ENCODE data around the gene PARD6G. TPM values are rescaled to one million over a fixed set of nuclear protein-coding genes. Genes with fewer than 3 reads are reported as not detected.

The PARD6G gene
- total RNA-seq, 1 donor from 2014 or later = 29.6 TPM

DNA sequence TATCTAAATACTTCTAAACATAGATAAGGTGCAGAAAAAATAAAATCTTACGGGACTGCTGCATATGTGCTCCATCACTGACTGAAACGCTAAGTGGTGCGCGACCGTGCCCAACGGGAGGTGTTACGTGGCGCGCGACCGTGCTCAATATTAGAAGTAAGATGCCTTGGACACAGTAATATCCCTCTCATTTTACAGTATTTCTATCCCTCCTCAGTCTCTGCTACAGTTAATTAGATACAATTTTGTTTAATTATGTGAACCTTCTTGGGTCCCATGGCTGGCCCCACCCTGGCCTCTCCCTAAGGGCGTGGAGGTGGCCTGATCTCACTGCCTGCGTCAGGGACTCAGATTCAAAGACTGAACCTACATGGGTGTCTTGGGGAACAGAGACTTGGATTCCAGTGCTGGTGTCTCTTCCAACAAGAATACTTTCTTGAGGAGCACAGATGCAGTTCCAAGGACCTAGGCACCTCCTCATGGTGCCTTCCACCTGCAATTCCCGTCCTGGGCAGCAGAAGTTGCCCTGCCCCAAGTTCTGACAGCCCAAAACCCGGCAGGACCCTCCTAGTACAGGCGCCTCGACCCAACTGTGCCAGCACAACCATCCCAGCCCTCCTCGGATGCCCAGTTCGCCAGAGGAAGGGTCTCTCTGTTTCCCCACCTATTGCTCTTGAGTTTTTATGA lies 59.2 kb downstream of the PARD6G start:
- H3K4me1 Mint-ChIP-seq (ENCODE audit: low read depth, unreplicated experiment) = peaks cover 5% of the 10 kb centered on the region
- Histone ChIP-seq H4K20me1 (ENCODE audit: insufficient read depth, low read length) (peaks cover 12% of the 10 kb centered on the region), H3K27ac (ENCODE audit: low read depth, low read length) (no peak overlapping the region), H3K9me3 (ENCODE audit: insufficient read depth, low read depth, low read length) (no peaks in the 10 kb centered on the region), H3K4me1 (ENCODE audit: insufficient read depth, low read length) (no peaks in the 10 kb centered on the region), H3K9ac (ENCODE audit: low read length) (no peak overlapping the region), H2AFZ (ENCODE audit: low read depth, low read length) (no peak overlapping the region), H3K4me3 (ENCODE audit: insufficient read depth, low read depth, low read length) (no peak overlapping the region), H3K4me2 (ENCODE audit: low read length) (no peak overlapping the region), H3K36me3 (ENCODE audit: insufficient read depth, low read length) (no peaks in the 10 kb centered on the region), H3K27me3 (ENCODE audit: insufficient read depth, low read length) (no peaks in the 10 kb centered on the region), H3K79me2 (ENCODE audit: insufficient read depth, low read length) (no peaks in the 10 kb centered on the region)
- H3K27ac Mint-ChIP-seq (ENCODE audit: unreplicated experiment) = peak overlapping the region; percentile 77
- H3K27me3 Mint-ChIP-seq (ENCODE audit: low read depth, unreplicated experiment) = no peaks in the 10 kb centered on the region
- TF ChIP-seq CTCF (IDR thresholded peaks at IDR 0.05; ENCODE audit: insufficient read depth, low read depth, low read length) (no peak), EZH2 (IDR thresholded peaks at IDR 0.05; ENCODE audit: insufficient read depth, low read length) (no peak)
- H3K9me3 Mint-ChIP-seq (ENCODE audit: unreplicated experiment) = no peaks in the 10 kb centered on the region
- no peak for FAIRE-seq
- H3K4me3 Mint-ChIP-seq (ENCODE audit: unreplicated experiment) = no peak overlapping the region
- peaks cover 11% of the 10 kb centered on the region for H3K36me3 Mint-ChIP-seq (ENCODE audit: low read depth, unreplicated experiment)
- no peak for DNase-seq (ENCODE audit: low read depth)

- Histone ChIP-seq H3K4me3 (ENCODE audit: insufficient read depth, low read depth, low read length) (no peak overlapping the region), H3K9ac (ENCODE audit: low read length) (no peak overlapping the region), H3K36me3 (ENCODE audit: insufficient read depth, low read length) (no peaks in the 10 kb centered on the region), H3K27ac (ENCODE audit: low read depth, low read length) (no peak overlapping the region), H4K20me1 (ENCODE audit: insufficient read depth, low read length) (peaks cover 20% of the 10 kb centered on the region), H3K4me1 (ENCODE audit: insufficient read depth, low read length) (no peaks in the 10 kb centered on the region), H3K9me3 (ENCODE audit: insufficient read depth, low read depth, low read length) (no peaks in the 10 kb centered on the region), H2AFZ (ENCODE audit: low read depth, low read length) (no peak overlapping the region), H3K4me2 (ENCODE audit: low read length) (no peak overlapping the region), H3K79me2 (ENCODE audit: insufficient read depth, low read length) (no peaks in the 10 kb centered on the region), H3K27me3 (ENCODE audit: insufficient read depth, low read length) (no peaks in the 10 kb centered on the region)
- FAIRE-seq (peak; percentile 20), DNase-seq (ENCODE audit: low read depth) (no peak)
- Mint-ChIP-seq H3K4me3 (ENCODE audit: unreplicated experiment) (no peak overlapping the region), H3K4me1 (ENCODE audit: low read depth, unreplicated experiment) (peaks cover 10% of the 10 kb centered on the region), H3K36me3 (ENCODE audit: low read depth, unreplicated experiment) (peaks cover 8% of the 10 kb centered on the region), H3K27ac (ENCODE audit: unreplicated experiment) (no peak overlapping the region), H3K27me3 (ENCODE audit: low read depth, unreplicated experiment) (no peaks in the 10 kb centered on the region), H3K9me3 (ENCODE audit: unreplicated experiment) (no peaks in the 10 kb centered on the region)
- TF ChIP-seq CTCF (IDR thresholded peaks at IDR 0.05; ENCODE audit: insufficient read depth, low read depth, low read length) = no peak
- TF ChIP-seq EZH2 (IDR thresholded peaks at IDR 0.05; ENCODE audit: insufficient read depth, low read length) = no peak
Measured at GRCh38 chr18:80185545-80185944, 61.8 kb downstream of the PARD6G start.

DNA sequence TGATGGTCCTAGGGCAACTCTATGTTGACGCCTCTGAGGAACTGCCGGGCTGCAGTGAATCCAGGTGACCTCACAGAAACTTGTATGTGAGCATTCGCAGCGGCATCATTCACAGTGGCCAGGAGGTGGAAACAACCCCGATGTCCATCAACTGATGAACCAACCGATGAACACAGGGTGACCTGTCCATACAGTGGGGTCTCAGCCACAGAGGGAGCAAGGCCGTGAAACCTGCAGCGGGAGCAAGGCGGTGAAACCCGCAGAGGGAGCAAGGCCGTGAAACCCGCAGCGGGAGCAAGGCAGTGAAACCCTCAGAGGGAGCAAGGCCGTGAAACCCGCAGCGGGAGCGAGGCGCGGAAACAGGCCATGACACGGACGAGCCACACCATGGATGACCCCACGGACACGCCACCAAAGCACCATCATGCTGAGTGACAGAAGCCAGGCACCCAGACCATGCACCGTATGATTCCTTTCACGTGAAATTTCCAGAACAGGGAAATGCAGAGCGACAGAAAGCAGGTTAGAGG lies 63.0 kb downstream of the PARD6G start:
- H3K27me3 Mint-ChIP-seq (ENCODE audit: low read depth, unreplicated experiment) = no peaks in the 10 kb centered on the region
- Histone ChIP-seq H3K4me1 (ENCODE audit: insufficient read depth, low read length) (no peaks in the 10 kb centered on the region), H4K20me1 (ENCODE audit: insufficient read depth, low read length) (peaks cover 20% of the 10 kb centered on the region), H3K9me3 (ENCODE audit: insufficient read depth, low read depth, low read length) (no peaks in the 10 kb centered on the region), H3K9ac (ENCODE audit: low read length) (no peak overlapping the region), H3K79me2 (ENCODE audit: insufficient read depth, low read length) (no peaks in the 10 kb centered on the region), H3K4me3 (ENCODE audit: insufficient read depth, low read depth, low read length) (no peak overlapping the region), H3K27me3 (ENCODE audit: insufficient read depth, low read length) (no peaks in the 10 kb centered on the region), H3K36me3 (ENCODE audit: insufficient read depth, low read length) (no peaks in the 10 kb centered on the region), H3K4me2 (ENCODE audit: low read length) (no peak overlapping the region), H3K27ac (ENCODE audit: low read depth, low read length) (no peak overlapping the region), H2AFZ (ENCODE audit: low read depth, low read length) (no peak overlapping the region)
- no peak overlapping the region for H3K27ac Mint-ChIP-seq (ENCODE audit: unreplicated experiment)
- H3K9me3 Mint-ChIP-seq (ENCODE audit: unreplicated experiment) = no peaks in the 10 kb centered on the region
- DNase-seq (ENCODE audit: low read depth) = no peak
- H3K4me1 Mint-ChIP-seq (ENCODE audit: low read depth, unreplicated experiment) = peaks cover 10% of the 10 kb centered on the region
- H3K4me3 Mint-ChIP-seq (ENCODE audit: unreplicated experiment) = no peak overlapping the region
- peaks cover 2% of the 10 kb centered on the region for H3K36me3 Mint-ChIP-seq (ENCODE audit: low read depth, unreplicated experiment)
- TF ChIP-seq CTCF (IDR thresholded peaks at IDR 0.05; ENCODE audit: insufficient read depth, low read depth, low read length) = no peak
- no peak for TF ChIP-seq EZH2 (IDR thresholded peaks at IDR 0.05; ENCODE audit: insufficient read depth, low read length)
- FAIRE-seq = no peak

Data from astrocyte (in vitro differentiated cells and primary cell).